GM23248 (cell line): Measurements from ENCODE around the gene ITK. TPM values are rescaled to one million over a fixed set of nuclear protein-coding genes. Genes with fewer than 3 reads are reported as not detected.

Source experiments
- DNase-seq: peaks from one replicate; pipeline ENCODE4 v3.0.0-alpha.2; 2015
- H2AFZ ChIP-seq: fragments of 200-600 bp; sonication (generic); 2 replicates; pipeline ENCODE4 v1.6.1; 2016; ENCODE audit warnings: antibody characterized with exemption
- H3F3A ChIP-seq: fragments of 200-600 bp; sonication (generic); 2 replicates; pipeline ENCODE4 v1.6.1; 2016; ENCODE audit warnings: mild to moderate bottlenecking, antibody characterized with exemption, mixed run types; ENCODE audit not compliant: insufficient read depth
- H3K27ac ChIP-seq: fragments of 200-600 bp; sonication (generic); 2 replicates; pipeline ENCODE4 v1.5.1; 2016; ENCODE audit warnings: mild to moderate bottlenecking
- H3K27me3 ChIP-seq: fragments of 200-600 bp; sonication (generic); replicated peaks from 2 replicates; pipeline ENCODE4 v1.6.1; 2016; ENCODE audit warnings: mild to moderate bottlenecking; ENCODE audit not compliant: insufficient read depth
- H3K36me3 ChIP-seq: fragments of 200-600 bp; sonication (generic); 2 replicates; pipeline ENCODE4 v1.6.1; 2016; ENCODE audit warnings: low read depth, mild to moderate bottlenecking
- H3K4me1 ChIP-seq: fragments of 200-600 bp; sonication (generic); 2 replicates; pipeline ENCODE4 v1.6.1; 2016; ENCODE audit warnings: mild to moderate bottlenecking; ENCODE audit not compliant: insufficient read depth
- H3K4me2 ChIP-seq: fragments of 200-600 bp; sonication (generic); one replicate; pipeline ENCODE4 v1.6.1; 2016; ENCODE audit warnings: mild to moderate bottlenecking; ENCODE audit not compliant: unreplicated experiment
- H3K4me3 ChIP-seq: fragments of 200-600 bp; sonication (generic); 2 replicates; pipeline ENCODE4 v1.5.1; 2016; ENCODE audit warnings: mild to moderate bottlenecking
- H3K79me2 ChIP-seq: fragments of 200-600 bp; sonication (generic); 2 replicates; pipeline ENCODE4 v1.6.1; 2016; ENCODE audit warnings: mild to moderate bottlenecking; ENCODE audit not compliant: insufficient read depth
- H3K9ac ChIP-seq: fragments of 200-600 bp; sonication (generic); 2 replicates; pipeline ENCODE4 v1.6.1; 2016; ENCODE audit warnings: mild to moderate bottlenecking
- H3K9me2 ChIP-seq: fragments of 200-600 bp; sonication (generic); 2 replicates; pipeline ENCODE4 v1.6.1; 2016; ENCODE audit warnings: mixed run types, mild to moderate bottlenecking, moderate library complexity; ENCODE audit not compliant: insufficient read depth
- H3K9me3 ChIP-seq: fragments of 200-600 bp; sonication (generic); one replicate; pipeline ENCODE4 v1.6.1; 2017; ENCODE audit warnings: low read depth
- H4K20me1 ChIP-seq: fragments of 200-600 bp; sonication (generic); 2 replicates; pipeline ENCODE4 v1.6.0; 2016; ENCODE audit not compliant: insufficient read depth
- EZH2 ChIP-seq: fragments of 200-600 bp; sonication (generic); IDR thresholded peaks from 2 replicates; pipeline ENCODE4 v1.6.1; 2018; ENCODE audit warnings: antibody characterized with exemption, mild to moderate bottlenecking; ENCODE audit not compliant: insufficient read depth, poor library complexity, severe bottlenecking
- EZH2phosphoT487 ChIP-seq: fragments of 200-600 bp; sonication (generic); IDR thresholded peaks from 2 replicates; pipeline ENCODE4 v1.6.1; 2018; ENCODE audit warnings: antibody characterized with exemption, moderate library complexity, mild to moderate bottlenecking, low read depth; ENCODE audit not compliant: insufficient read depth
- WGBS, 2 experiments: methylation state at CpG; one replicate each; pipeline ENCODE4 v1.1.6; 2015 to 2017; ENCODE audit warnings: low lambda C conversion rate in 2 of 2, low coverage in 1 of 2; ENCODE audit errors: missing lambda C conversion rate in 2 of 2; 5-methylcytosine and 5-hydroxymethylcytosine counted together
- in situ Hi-C: fragments of 300-500 bp; cut with MboI; formaldehyde crosslinking; loops from 2 replicates; pipeline ENCODE4 v1.15.0; 2020
- polyA plus RNA-seq: library from polyadenylated mRNA; unstranded; fragments of >200 nt; fragmentation: Nextera tagmentation; extraction: Ambion mirVana; gene quantifications from 2 replicates; pipeline ENCODE4 v1.2.1, GENCODE V29; 2016
- total RNA-seq: library from RNA; depleted of rRNA; stranded (reverse); fragments of >200 nt; shearing (Covaris generic); gene quantifications from 2 replicates; pipeline ENCODE4 v1.2.3, GENCODE V29; 2014

The ITK gene
- total and polyA plus RNA-seq, 2 experiments from 2014 or later: 0.11 TPM; not detected in 1

DNA sequence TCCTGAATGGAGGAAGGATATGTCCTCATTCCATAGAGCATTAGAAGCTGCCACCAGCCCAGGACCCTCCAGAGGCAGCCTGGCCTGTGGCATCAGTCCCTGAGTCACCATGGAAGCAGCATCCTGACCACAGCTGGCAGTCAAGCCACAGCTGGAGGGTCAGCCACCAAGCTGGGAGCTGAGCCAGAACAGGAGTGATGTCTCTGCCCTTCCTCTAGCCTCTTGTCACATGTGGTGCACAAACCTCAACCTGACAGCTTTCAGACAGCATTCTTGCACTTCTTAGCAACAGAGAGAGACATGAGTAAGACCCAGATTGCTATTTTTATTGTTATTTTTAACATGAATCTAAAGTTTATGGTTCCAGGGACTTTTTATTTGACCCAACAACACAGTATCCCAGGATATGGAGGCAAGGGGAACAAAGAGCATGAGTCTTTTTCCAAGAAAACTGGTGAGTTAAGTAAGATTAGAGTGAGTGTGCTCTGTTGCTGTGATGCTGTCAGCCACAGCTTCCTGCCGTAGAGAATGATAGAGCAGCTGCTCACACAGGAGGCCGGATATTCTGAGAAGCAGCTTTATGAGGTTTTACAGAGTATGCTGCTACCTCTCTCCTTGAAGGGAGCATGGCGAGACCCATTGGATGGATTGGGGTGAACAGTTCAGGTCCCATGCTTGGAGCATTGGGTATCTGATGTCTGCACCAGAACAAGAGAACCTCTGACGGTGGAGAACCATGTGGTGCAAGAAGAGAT, 72.2 kb downstream of the ITK start:
- H3K36me3 ChIP-seq: no peaks in the 10 kb centered on the region
- H3K27ac ChIP-seq: no peak overlapping the region
- no peaks in the 10 kb centered on the region for H3K27me3 ChIP-seq
- H3K4me1 ChIP-seq: peaks cover 7% of the 10 kb centered on the region; the same call in 1 of the 2 replicates
- H3K4me3 ChIP-seq: no peak overlapping the region
- H3F3A ChIP-seq: no peaks in the 10 kb centered on the region
- no peaks in the 10 kb centered on the region for H3K79me2 ChIP-seq
- 72 to 75% methylated on average over 4 of the region's 4 CpGs for WGBS, 2 experiments
- 0 out of 2 replicates have a peak overlapping the region, but pooled peaks have one; percentile 1 for H3K9ac ChIP-seq
- no peak overlapping the region; the same call in 1 of the 2 replicates for H2AFZ ChIP-seq
- H4K20me1 ChIP-seq: no peaks in the 10 kb centered on the region
- H3K9me3 ChIP-seq: no peaks in the 10 kb centered on the region
- in situ Hi-C loops: loop anchor here (5.0 to 10.0 kb wide), 2 partner anchors 69 to 222 kb away; no protein-coding TSS in a partner anchor
- no peaks in the 10 kb centered on the region for H3K9me2 ChIP-seq
- TF ChIP-seq EZH2: no peak
- no peak for TF ChIP-seq EZH2phosphoT487
- no peak overlapping the region for H3K4me2 ChIP-seq
- DNase-seq: peak; percentile 45

DNA sequence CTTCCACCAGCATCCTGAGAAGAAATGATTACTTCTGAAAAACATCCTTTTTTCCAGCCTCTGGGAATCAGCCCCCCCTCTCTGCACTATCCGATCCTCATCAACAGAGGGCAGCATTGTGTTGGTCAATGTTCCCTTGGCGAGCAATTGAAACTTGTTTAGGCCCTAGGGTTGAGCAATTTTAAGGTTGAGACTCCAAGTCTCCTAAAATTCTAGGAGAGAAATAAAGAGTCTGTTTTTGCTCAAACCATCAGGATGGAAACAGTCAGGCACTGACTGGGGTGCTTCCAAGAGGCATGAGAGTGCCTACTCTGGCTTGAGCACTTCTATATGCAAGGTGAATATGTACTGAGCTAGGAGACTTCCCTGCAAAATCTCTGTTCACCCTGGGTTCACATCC, 72.9 kb downstream of the ITK start:
- H4K20me1 ChIP-seq: no peaks in the 10 kb centered on the region
- in situ Hi-C loops: loop anchor here (5.0 to 10.0 kb wide), 2 partner anchors 69 to 221 kb away; no protein-coding TSS in a partner anchor
- peak overlapping the region; percentile 16 for H2AFZ ChIP-seq
- no peaks in the 10 kb centered on the region for H3K9me2 ChIP-seq
- H3K4me3 ChIP-seq: no peak overlapping the region
- no peak overlapping the region for H3K4me2 ChIP-seq
- WGBS, 2 experiments: 0 to 2% methylated on average over 2 of the region's 2 CpGs
- H3K9ac ChIP-seq: no peak overlapping the region
- peaks cover 7% of the 10 kb centered on the region; the same call in 1 of the 2 replicates for H3K4me1 ChIP-seq
- DNase-seq: peak; percentile 80
- H3K36me3 ChIP-seq: no peaks in the 10 kb centered on the region
- H3K27ac ChIP-seq: no peak overlapping the region
- no peaks in the 10 kb centered on the region for H3K27me3 ChIP-seq
- TF ChIP-seq EZH2phosphoT487 (no peak), EZH2 (no peak)
- no peaks in the 10 kb centered on the region for H3F3A ChIP-seq
- no peaks in the 10 kb centered on the region for H3K9me3 ChIP-seq
- H3K79me2 ChIP-seq: no peaks in the 10 kb centered on the region

DNA sequence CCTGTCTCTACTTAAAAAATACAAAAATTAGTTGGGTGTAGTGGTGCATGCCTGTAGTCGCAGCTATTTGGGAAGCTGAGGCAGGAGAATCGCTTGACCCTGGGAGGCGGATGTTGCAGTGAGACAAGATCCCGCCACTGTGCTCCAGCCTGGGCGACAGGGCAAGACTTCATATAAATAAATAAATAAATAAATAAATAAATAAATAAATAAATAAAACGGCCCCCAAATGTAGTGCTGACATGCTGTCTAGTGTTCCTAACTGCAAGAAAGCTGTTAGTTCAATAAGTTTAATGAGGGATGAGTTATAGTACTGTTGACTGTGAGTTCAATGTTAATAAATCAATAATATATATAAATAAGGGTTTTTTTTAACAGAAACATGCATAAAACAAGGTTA, 77.8 kb downstream of the ITK start:
- Histone ChIP-seq H3K9me3 (no peaks in the 10 kb centered on the region), H3K4me1 (no peaks in the 10 kb centered on the region), H3K4me2 (no peak overlapping the region), H3K4me3 (no peak overlapping the region), H4K20me1 (no peaks in the 10 kb centered on the region), H3K9me2 (no peaks in the 10 kb centered on the region), H3K27ac (no peak overlapping the region), H3K79me2 (no peaks in the 10 kb centered on the region), H3F3A (no peaks in the 10 kb centered on the region), H3K27me3 (peaks cover 5% of the 10 kb centered on the region; the same call in 1 of the 2 replicates), H3K36me3 (no peaks in the 10 kb centered on the region), H3K9ac (no peak overlapping the region), H2AFZ (no peak overlapping the region)
- no peak for TF ChIP-seq EZH2phosphoT487
- TF ChIP-seq EZH2: no peak
- WGBS, 2 experiments: 78 to 81% methylated on average over 6 of the region's 6 CpGs
- in situ Hi-C loops: loop anchor here (10.0 kb wide), 1 partner anchor 216 kb away; no protein-coding TSS in a partner anchor
- no peak for DNase-seq

DNA sequence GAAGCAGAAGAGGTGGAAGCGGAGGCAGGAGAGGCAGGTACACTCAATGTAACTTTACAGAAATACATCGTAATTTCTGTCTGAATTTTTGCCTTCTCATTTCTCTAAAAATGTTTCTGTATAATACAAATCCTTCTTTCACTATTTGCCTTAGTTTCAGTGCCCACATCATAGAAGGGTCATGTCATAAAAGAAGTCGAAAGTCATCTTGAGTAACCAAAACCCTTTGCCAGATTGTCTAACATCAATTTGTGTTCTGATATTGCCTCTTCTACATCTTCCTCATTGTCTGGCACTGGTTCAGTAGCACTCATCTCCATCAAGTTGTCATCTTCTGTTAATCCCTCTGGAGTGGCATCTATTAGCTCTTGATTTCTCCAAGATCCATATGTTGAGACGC, 79.1 kb downstream of the ITK start:
- no peaks in the 10 kb centered on the region for H4K20me1 ChIP-seq
- H3K4me2 ChIP-seq: no peak overlapping the region
- WGBS, 2 experiments: 35 to 38% methylated on average over 4 of the region's 4 CpGs
- in situ Hi-C loops: loop anchor here (10.0 kb wide), 1 partner anchor 215 kb away; no protein-coding TSS in a partner anchor
- no peaks in the 10 kb centered on the region for H3K4me1 ChIP-seq
- no peaks in the 10 kb centered on the region for H3K79me2 ChIP-seq
- DNase-seq: no peak
- no peaks in the 10 kb centered on the region for H3F3A ChIP-seq
- no peak overlapping the region for H3K9ac ChIP-seq
- H3K4me3 ChIP-seq: no peak overlapping the region
- H3K27me3 ChIP-seq: peaks cover 5% of the 10 kb centered on the region; the same call in 1 of the 2 replicates
- no peak overlapping the region for H2AFZ ChIP-seq
- TF ChIP-seq EZH2phosphoT487 (no peak), EZH2 (no peak)
- no peaks in the 10 kb centered on the region for H3K9me3 ChIP-seq
- no peaks in the 10 kb centered on the region for H3K36me3 ChIP-seq
- H3K9me2 ChIP-seq: no peaks in the 10 kb centered on the region
- no peak overlapping the region for H3K27ac ChIP-seq
